ENCODE results near the gene PPFIBP2.

DNA sequence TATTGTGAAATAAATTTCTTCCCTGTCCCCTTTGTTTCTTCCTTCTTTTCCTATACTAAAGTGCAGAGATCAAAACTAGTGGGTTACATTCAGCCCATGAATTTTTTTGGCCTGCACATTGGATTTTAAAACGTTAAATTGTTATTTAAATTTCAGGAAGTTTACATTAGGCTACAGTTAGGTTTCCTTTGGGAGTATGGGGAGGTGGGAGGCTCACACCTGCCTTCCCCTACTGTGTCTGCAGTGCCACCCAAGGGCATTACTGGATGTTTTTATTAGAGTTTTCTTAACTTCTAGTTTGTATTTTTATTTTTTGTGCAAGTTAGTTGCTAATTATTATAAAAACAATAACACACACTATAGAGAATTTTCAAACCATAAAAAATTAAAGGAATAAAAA is 107.8 kb downstream of the PPFIBP2 start:
- TF ChIP-seq CTCF (IDR thresholded peaks at IDR 0.05) (no peak), POLR2A (IDR thresholded peaks at IDR 0.05) (no peak)
